ENCODE results near the gene CSNK1G1.

GRCh38 chr15:64263567-64263966 is 92.4 kb downstream of the CSNK1G1 start:
- TF ChIP-seq CTCF (IDR thresholded peaks at IDR 0.05; ENCODE audit: insufficient read depth, low read length, poor library complexity, severe bottlenecking) (no peak), EZH2phosphoT487 (conservative IDR thresholded peaks at IDR 0.05; ENCODE audit: low read length) (no peak)
